Endothelial cell of umbilical vein (primary cell): ENCODE data around the gene GRHPR. TPM values are rescaled to one million over a fixed set of nuclear protein-coding genes. Genes with fewer than 3 reads are reported as not detected.

Experiments
- BruUV-seq: library from RNA; stranded (reverse); fragments of 400-500 nt; replicated peaks from 2 replicates; lab custom pipeline; 2021; lab: Mats Ljungman, UMichigan
- CTCF ChIA-PET: fragments of 300-600, 350-600 bp; sonication (Branson Sonifier 250); formaldehyde crosslinking; loops from one replicate; lab custom pipeline; 2021; ENCODE audit warnings: antibody characterized with exemption, inconsistent platforms; lab: Charles Lee
- POLR2A ChIA-PET: fragments of 300-600, 350-600 bp; sonication (Branson Sonifier 250); formaldehyde crosslinking; loops from one replicate; lab custom pipeline; 2021; ENCODE audit warnings: antibody characterized with exemption, inconsistent platforms; lab: Charles Lee
- DNase-seq: peaks from one replicate; pipeline ENCODE4 v3.0.0-alpha.2; 2011; ENCODE audit warnings: low read depth, low spot score
- FAIRE-seq: peaks from 2 replicates; lab custom pipeline; 2011; peaks lifted over from hg19 to GRCh38; lab: Jason Lieb, UNC
- H2AFZ ChIP-seq: 2 replicates; pipeline ENCODE4 v1.6.0; 2012; ENCODE audit warnings: low read depth, low read length, control low read depth, inconsistent platforms
- H3K27ac ChIP-seq: 2 replicates; pipeline ENCODE4 v1.5.1; 2011; ENCODE audit warnings: low read depth, mild to moderate bottlenecking, control low read depth, low read length, moderate library complexity; ENCODE audit not compliant: insufficient read depth
- H3K27me3 ChIP-seq, 2 experiments: 2 replicates each; pipeline versions ENCODE4 v1.6.0 to v1.6.1; 2011; ENCODE audit warnings: low read length in 2 of 2, mixed read lengths in 1 of 2; ENCODE audit not compliant: control insufficient read depth in 2 of 2, insufficient read depth in 2 of 2
- H3K36me3 ChIP-seq, 2 experiments: 2 replicates in 1 of 2; 3 replicates in 1 of 2; pipeline ENCODE4 v1.5.1; 2011; ENCODE audit warnings: low read length in 2 of 2, mild to moderate bottlenecking in 1 of 2, moderate library complexity in 1 of 2; ENCODE audit not compliant: control insufficient read depth in 2 of 2, insufficient read depth in 2 of 2; ENCODE audit errors: extremely low read depth in 1 of 2
- H3K4me1 ChIP-seq: 3 replicates; pipeline ENCODE4 v1.5.1; 2011; ENCODE audit warnings: mild to moderate bottlenecking, low read length; ENCODE audit not compliant: control insufficient read depth, insufficient read depth; ENCODE audit errors: extremely low read depth
- H3K4me2 ChIP-seq: 2 replicates; pipeline ENCODE4 v1.6.1; 2011; ENCODE audit warnings: low read length, control low read depth, mixed read lengths; ENCODE audit not compliant: insufficient read depth
- H3K4me3 ChIP-seq, 3 experiments: fragments of 200-600 bp in 1 of 3; sonication (generic), shearing (Covaris generic) in 1 of 3; replicated peaks in 1 of 3; 2 replicates each; pipeline ENCODE4 v1.5.1; 2011 to 2016; ENCODE audit warnings: control low read depth in 3 of 3, low read length in 3 of 3, mild to moderate bottlenecking in 2 of 3, inconsistent platforms in 1 of 3, low read depth in 1 of 3, moderate library complexity in 1 of 3; ENCODE audit not compliant: insufficient read depth in 1 of 3
- H3K79me2 ChIP-seq: 2 replicates; pipeline ENCODE4 v1.6.0; 2012; ENCODE audit warnings: low read length, inconsistent platforms; ENCODE audit not compliant: control insufficient read depth, insufficient read depth
- H3K9ac ChIP-seq: replicated peaks from 2 replicates; pipeline ENCODE3; 2011; ENCODE audit warnings: low read length, control low read depth; ENCODE audit not compliant: insufficient read depth; ENCODE audit errors: extremely low read depth
- H3K9me1 ChIP-seq: replicated peaks from 3 replicates; pipeline ENCODE4 v1.6.0; 2011; ENCODE audit warnings: mild to moderate bottlenecking, low read length; ENCODE audit not compliant: control insufficient read depth, insufficient read depth; ENCODE audit errors: extremely low read depth
- H3K9me3 ChIP-seq: replicated peaks from 2 replicates; pipeline ENCODE4 v1.5.1; 2012; ENCODE audit warnings: low read length, inconsistent platforms; ENCODE audit not compliant: control insufficient read depth, insufficient read depth
- H4K20me1 ChIP-seq: replicated peaks from 2 replicates; pipeline ENCODE3; 2011; ENCODE audit warnings: mild to moderate bottlenecking, low read length; ENCODE audit not compliant: control insufficient read depth, insufficient read depth; ENCODE audit errors: extremely low read depth
- EZH2 ChIP-seq: IDR thresholded peaks from 2 replicates; pipeline ENCODE4 v1.6.1; 2012; ENCODE audit warnings: borderline replicate concordance, low read depth, mild to moderate bottlenecking, moderate library complexity, low read length, inconsistent platforms; ENCODE audit not compliant: severe bottlenecking
- FOS ChIP-seq: IDR thresholded peaks from 2 replicates; pipeline ENCODE4 v1.6.1; 2011; ENCODE audit warnings: mild to moderate bottlenecking, low read length, moderate library complexity, borderline replicate concordance; ENCODE audit not compliant: insufficient read depth
- GATA2 ChIP-seq: IDR thresholded peaks from 2 replicates; pipeline ENCODE4 v1.7.0; 2011; ENCODE audit warnings: low read depth, mild to moderate bottlenecking, moderate library complexity, mixed read lengths, low read length; ENCODE audit not compliant: insufficient read length, insufficient read depth
- JUN ChIP-seq: IDR thresholded peaks from 2 replicates; pipeline ENCODE4 v1.6.1; 2011; ENCODE audit warnings: borderline replicate concordance, low read depth; ENCODE audit not compliant: insufficient read length, insufficient read depth
- MYC ChIP-seq: IDR thresholded peaks from one replicate; pipeline ENCODE4 v1.6.1; 2011; ENCODE audit warnings: mild to moderate bottlenecking, low read depth, low read length
- POLR2A ChIP-seq: IDR thresholded peaks from 2 replicates; pipeline ENCODE4 v1.6.1; 2012; ENCODE audit warnings: low read depth, mild to moderate bottlenecking, control low read depth, low read length
- dilution Hi-C: fragments of 300-500 bp; cut with MboI; formaldehyde crosslinking; loops from one replicate; pipeline ENCODE4 v1.15.0; 2019; ENCODE audit warnings: low sequenced_read_pairs; ENCODE audit not compliant: extremely low pct_ligation_motif_present
- intact Hi-C: fragments of 100-400 bp; cut with micrococcal nuclease; formaldehyde crosslinking; loops from one replicate; pipeline ENCODE4 v1.10.0; 2022
- polyA plus RNA-seq, 4 experiments: library from polyadenylated mRNA; depleted of rRNA in 3 of 4; stranded (reverse) in 3 of 4; unstranded in 1 of 4; fragments of >200 nt; gene quantifications; 2 replicates each; pipeline versions ENCODE4 v1.2.1 to v1.2.3, GENCODE V29; 2011 to 2012; ENCODE audit warnings: missing spikeins in 1 of 4
- total RNA-seq: library from RNA; stranded (reverse); gene quantifications from 2 replicates; pipeline ENCODE4 v1.2.3, GENCODE V29; 2021
- TF ChIP-seq, protein P1 (sequence below), 2 donors: IDR thresholded peaks; 1 replicate in 1 of 2; 2 replicates in 1 of 2; pipeline ENCODE4 v1.5.1; 2011; ENCODE audit warnings: low read length in 2 of 2, mild to moderate bottlenecking in 2 of 2, moderate library complexity in 2 of 2, control low read depth in 1 of 2, inconsistent platforms in 1 of 2, low read depth in 1 of 2; ENCODE audit not compliant: insufficient read depth in 1 of 2; ENCODE audit errors: extremely low read depth in 1 of 2
- TF ChIP-seq, protein P2 (sequence below): IDR thresholded peaks from 2 replicates; pipeline ENCODE4 v1.6.1; 2011; ENCODE audit not compliant: insufficient read depth, insufficient read length

GRHPR gene
- total and polyA plus RNA-seq, 2 donors (not counting 3 experiments of a cell fraction or from before 2014, with no cell fraction given) = 91.2 to 247 TPM

DNA sequence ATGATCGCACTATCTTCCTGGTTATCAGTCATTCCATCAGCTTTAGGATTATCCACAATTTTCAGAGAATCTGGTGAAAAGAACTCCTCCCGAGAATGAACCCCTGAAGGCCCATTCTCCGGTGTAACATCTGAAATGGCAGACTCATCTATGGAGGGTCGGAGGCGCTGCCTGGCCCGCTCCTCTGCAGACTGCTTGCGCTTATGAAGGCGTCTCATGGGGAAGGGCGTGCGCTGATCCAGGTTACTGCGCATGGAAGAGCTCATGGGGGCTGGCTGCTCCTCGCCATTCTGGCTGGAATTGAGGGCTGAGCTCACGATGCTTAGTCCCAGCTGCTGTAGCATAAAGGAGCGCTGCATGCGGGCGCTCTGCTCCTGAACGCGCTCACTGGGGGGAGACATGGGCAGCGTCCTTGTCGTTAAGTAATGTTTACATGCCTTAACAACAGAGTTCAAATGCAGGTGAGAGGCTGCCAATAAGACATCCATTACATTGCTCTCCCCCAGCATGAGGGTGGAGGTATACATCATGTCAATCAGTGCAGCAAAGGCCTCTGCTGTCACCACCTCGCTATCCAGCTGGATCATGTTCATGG, 19.4 kb downstream of the GRHPR start:
- Histone ChIP-seq H3K9me3 (no peaks in the 10 kb centered on the region), H4K20me1 (no peaks in the 10 kb centered on the region), H3K79me2 (peaks cover 12% of the 10 kb centered on the region), H3K9ac (no peak overlapping the region), H3K4me3 (no peak overlapping the region), H3K27me3 (no peaks in the 10 kb centered on the region), H3K9me1 (no peaks in the 10 kb centered on the region), H3K36me3 (peaks cover 3 to 31% of the 10 kb centered on the region in 2 experiments), H2AFZ (no peak overlapping the region), H3K27ac (no peak overlapping the region), H3K4me2 (no peak overlapping the region), H3K4me1 (no peaks in the 10 kb centered on the region)
- ChIA-PET CTCF (no interaction called here), POLR2A (no interaction called here)
- intact Hi-C loops (no loop called here), dilution Hi-C loops (no loop called here)
- DNase-seq = no peak
- TF ChIP-seq POLR2A = no peak
- TF ChIP-seq, protein P1, sequence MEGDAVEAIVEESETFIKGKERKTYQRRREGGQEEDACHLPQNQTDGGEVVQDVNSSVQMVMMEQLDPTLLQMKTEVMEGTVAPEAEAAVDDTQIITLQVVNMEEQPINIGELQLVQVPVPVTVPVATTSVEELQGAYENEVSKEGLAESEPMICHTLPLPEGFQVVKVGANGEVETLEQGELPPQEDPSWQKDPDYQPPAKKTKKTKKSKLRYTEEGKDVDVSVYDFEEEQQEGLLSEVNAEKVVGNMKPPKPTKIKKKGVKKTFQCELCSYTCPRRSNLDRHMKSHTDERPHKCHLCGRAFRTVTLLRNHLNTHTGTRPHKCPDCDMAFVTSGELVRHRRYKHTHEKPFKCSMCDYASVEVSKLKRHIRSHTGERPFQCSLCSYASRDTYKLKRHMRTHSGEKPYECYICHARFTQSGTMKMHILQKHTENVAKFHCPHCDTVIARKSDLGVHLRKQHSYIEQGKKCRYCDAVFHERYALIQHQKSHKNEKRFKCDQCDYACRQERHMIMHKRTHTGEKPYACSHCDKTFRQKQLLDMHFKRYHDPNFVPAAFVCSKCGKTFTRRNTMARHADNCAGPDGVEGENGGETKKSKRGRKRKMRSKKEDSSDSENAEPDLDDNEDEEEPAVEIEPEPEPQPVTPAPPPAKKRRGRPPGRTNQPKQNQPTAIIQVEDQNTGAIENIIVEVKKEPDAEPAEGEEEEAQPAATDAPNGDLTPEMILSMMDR (IDR thresholded peaks at IDR 0.05; ENCODE audit: extremely low read depth in 1 of 2, insufficient read depth in 1 of 2, low read depth in 1 of 2, low read length in 2 of 2) = no peak
- TF ChIP-seq MYC = no peak
- no peak for TF ChIP-seq FOS
- TF ChIP-seq JUN = no peak
- TF ChIP-seq EZH2 = no peak
- no peak for TF ChIP-seq GATA2
- TF ChIP-seq, protein P2, sequence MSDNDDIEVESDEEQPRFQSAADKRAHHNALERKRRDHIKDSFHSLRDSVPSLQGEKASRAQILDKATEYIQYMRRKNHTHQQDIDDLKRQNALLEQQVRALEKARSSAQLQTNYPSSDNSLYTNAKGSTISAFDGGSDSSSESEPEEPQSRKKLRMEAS = no peak
- no TSS peak for BruUV-seq
- no peak for FAIRE-seq
